GM12878 (cell line): ENCODE data around the gene HOOK1. TPM values are rescaled to one million over a fixed set of nuclear protein-coding genes. Genes with fewer than 3 reads are reported as not detected.

Experiments
- ASH2L ChIP-seq: fragments of 300-600, 200-600 bp; sonication (generic); IDR thresholded peaks from 2 replicates; pipeline ENCODE4 v1.6.1; 2017; ENCODE audit warnings: low read depth, mild to moderate bottlenecking, borderline replicate concordance
- BACH1 ChIP-seq: fragments of 450-650 bp; IDR thresholded peaks from 2 replicates; pipeline ENCODE4 v1.6.1; 2017; ENCODE audit warnings: mild to moderate bottlenecking, borderline replicate concordance
- BCL3 ChIP-seq: IDR thresholded peaks from 2 replicates; pipeline ENCODE4 v1.6.1; 2011; ENCODE audit warnings: borderline replicate concordance, low read depth, mild to moderate bottlenecking, moderate library complexity, low read length; ENCODE audit not compliant: insufficient read depth, poor library complexity, severe bottlenecking
- GABPA ChIP-seq: IDR thresholded peaks from 2 replicates; pipeline ENCODE4 v1.6.1; 2014; ENCODE audit warnings: antibody characterized with exemption, low read depth, mild to moderate bottlenecking, inconsistent platforms
- NBN ChIP-seq: fragments of 450-650 bp; IDR thresholded peaks from 2 replicates; pipeline ENCODE4 v1.6.1; 2016
- PML ChIP-seq: IDR thresholded peaks from 2 replicates; pipeline ENCODE4 v1.6.1; 2012; ENCODE audit warnings: low read length, inconsistent platforms
- POU2F2 ChIP-seq: IDR thresholded peaks from 3 replicates; pipeline ENCODE4 v1.6.1; 2011; ENCODE audit warnings: low read depth, mild to moderate bottlenecking, low read length, borderline replicate concordance
- ZBTB4 ChIP-seq: fragments of 450-650 bp; formaldehyde crosslinking; IDR thresholded peaks from 2 replicates; pipeline ENCODE4 v1.4.0; 2022; ENCODE audit warnings: mild to moderate bottlenecking, moderate library complexity
- polyA plus RNA-seq, 11 experiments: library from polyadenylated mRNA; depleted of rRNA in 4 of 11; unstranded in 6 of 11; stranded (reverse) in 5 of 11; fragments of >200 nt; fragmentation: Nextera tagmentation in 4 of 11; fragmentation: Illumina TruSeq in 1 of 11; extraction: Ambion mirVana in 4 of 11; extraction: Trizol in 1 of 11; gene quantifications; 1 replicate in 1 of 11; 2 replicates in 10 of 11; pipeline versions ENCODE4 v1.2.1 to v1.2.3, GENCODE V29; 2011 to 2016; ENCODE audit warnings: inconsistent platforms in 2 of 11, missing spikeins in 2 of 11, low read depth in 1 of 11
- total RNA-seq, 4 experiments: library from RNA; depleted of rRNA in 3 of 4; stranded (reverse); fragments of >200 nt in 3 of 4; fragmentation: Illumina TruSeq in 1 of 4; extraction: Trizol in 1 of 4; gene quantifications; 2 replicates each; pipeline versions ENCODE4 v1.2.1 to v1.2.3, GENCODE V29; 2013 to 2021

HOOK1 gene
- total and polyA plus RNA-seq, 10 of the 15 experiments (the other 5 are each of a cell fraction or from before 2014, with no cell fraction given) = 1.4 to 15.4 (median 3.7) TPM

GRCh38 chr1:59765011-59765730, 49.6 kb upstream of the HOOK1 start (continued):
- no peak for TF ChIP-seq POU2F2
- TF ChIP-seq BCL3 = no peak
- no peak for TF ChIP-seq GABPA
- TF ChIP-seq ZBTB4 (CRISPR knock-in tag) = no peak
- no peak for TF ChIP-seq BACH1
- TF ChIP-seq PML = no peak
- TF ChIP-seq NBN = no peak
- TF ChIP-seq ASH2L = no peak
- TF ChIP-seq, all 136 proteins: peak for 0
